Activated CD4-positive, alpha-beta T cell treated with anti-CD3 and anti-CD28 coated beads, Interleukin-2, Interleukin-6, amounts not matched to agents 100 ng/mL and 50 ng/mL, durations not matched to agents 16 hours and 8 hours (primary cell): Measurements from ENCODE around the gene PCDHGB7.
A peak's percentile ranks its signal among the peaks of the same experiment; 100 is the strongest.
"Not testable (repeated sequence)": the region's sequence is repeated elsewhere in the genome, so short reads cannot be mapped to it uniquely, and the experiment has no call there.

ENCODE experiments used
- DNase-seq: peaks from one replicate; pipeline ENCODE4 v3.0.0-alpha.2; 2020

Gene PCDHGB7

DNA sequence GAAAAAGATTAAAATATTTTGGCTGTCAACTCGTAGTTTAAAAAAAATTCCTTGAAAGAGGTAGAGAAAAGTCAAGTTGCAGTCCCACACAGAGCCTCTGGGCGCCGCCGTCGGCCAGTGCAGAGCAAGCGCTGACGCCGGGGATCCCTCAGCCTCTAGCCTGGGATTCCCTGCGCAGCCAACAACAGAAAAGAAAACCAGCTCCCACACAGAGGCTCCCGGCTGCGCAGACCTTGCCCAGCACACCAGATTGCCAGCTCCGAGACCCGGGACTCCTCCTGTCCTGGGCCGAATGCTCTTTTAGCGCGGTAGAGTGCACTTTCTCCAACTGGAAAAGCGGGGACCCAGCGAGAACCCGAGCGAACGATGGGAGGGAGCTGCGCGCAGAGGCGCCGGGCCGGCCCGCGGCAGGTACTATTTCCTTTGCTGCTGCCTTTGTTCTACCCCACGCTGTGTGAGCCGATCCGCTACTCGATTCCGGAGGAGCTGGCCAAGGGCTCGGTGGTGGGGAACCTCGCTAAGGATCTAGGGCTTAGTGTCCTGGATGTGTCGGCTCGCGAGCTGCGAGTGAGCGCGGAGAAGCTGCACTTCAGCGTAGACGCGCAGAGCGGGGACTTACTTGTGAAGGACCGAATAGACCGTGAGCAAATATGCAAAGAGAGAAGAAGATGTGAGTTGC, at the start of gene PCDHGB7:
TSS of gene PCDHGB7 (plus strand) at position 184 of the 679 bp plus-strand sequence. CDS start at position 367, 183 bp downstream.
- peak; percentile 66 for DNase-seq

- DNase-seq: peak; percentile 47
Measured at GRCh38 chr5:141369994-141370848, 47.3 kb upstream of the PCDHGB7 start, which contains the start of gene PCDHGB3. Gene PCDHGB3 (plus strand): TSS chr5:141370242. CDS start chr5:141370395, 153 bp downstream.

- DNase-seq: no peak
Measured at GRCh38 chr5:141371572-141372475, 45.7 kb upstream of the PCDHGB7 start.

GRCh38 chr5:141373673-141374317, 43.7 kb upstream of the PCDHGB7 start, which contains the start of gene PCDHGA6:
Gene PCDHGA6 (plus strand): TSS chr5:141373891. CDS start chr5:141374084, 193 bp downstream.
- peak; percentile 6 for DNase-seq

DNA sequence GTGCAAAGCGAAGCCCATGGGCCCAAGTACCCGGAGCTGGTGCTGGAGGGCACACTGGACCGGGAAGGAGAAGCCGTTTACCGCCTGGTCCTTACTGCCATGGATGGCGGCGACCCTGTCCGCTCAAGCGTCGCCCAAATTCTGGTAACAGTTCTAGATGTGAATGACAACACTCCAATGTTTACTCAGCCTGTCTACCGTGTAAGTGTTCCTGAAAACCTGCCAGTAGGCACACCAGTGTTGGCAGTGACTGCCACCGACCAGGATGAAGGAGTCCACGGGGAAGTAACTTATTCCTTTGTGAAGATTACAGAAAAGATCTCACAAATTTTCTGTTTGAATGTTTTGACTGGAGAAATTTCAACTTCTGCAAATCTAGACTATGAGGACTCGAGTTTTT, 42.9 kb upstream of the PCDHGB7 start:
- DNase-seq: no peak

DNA sequence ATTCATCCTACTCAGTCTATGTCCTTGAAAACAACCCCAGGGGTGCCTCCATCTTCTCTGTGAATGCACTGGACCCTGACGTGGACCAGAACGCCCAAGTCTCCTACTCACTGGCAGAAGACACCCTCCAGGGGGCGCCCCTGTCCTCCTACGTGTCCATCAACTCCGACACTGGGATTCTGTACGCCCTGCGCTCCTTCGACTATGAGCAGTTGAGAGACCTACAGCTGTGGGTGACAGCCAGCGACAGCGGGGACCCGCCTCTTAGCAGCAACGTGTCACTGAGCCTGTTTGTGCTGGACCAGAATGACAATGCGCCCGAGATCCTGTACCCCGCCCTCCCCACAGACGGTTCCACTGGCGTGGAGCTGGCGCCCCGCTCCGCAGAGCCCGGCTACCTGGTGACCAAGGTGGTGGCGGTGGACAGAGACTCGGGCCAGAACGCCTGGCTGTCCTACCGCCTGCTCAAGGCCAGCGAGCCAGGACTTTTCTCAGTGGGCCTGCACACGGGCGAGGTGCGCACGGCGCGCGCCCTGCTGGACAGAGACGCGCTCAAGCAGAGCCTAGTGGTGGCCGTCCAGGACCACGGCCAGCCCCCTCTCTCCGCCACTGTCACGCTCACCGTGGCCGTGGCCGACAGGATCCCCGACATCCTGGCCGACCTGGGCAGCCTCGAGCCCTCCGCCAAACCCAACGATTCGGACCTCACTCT, 41.9 kb upstream of the PCDHGB7 start:
- not testable (repeated sequence) for DNase-seq

GRCh38 chr5:141382469-141383294, 34.8 kb upstream of the PCDHGB7 start, which contains the start of gene PCDHGA7:
Gene PCDHGA7 (plus strand): TSS chr5:141382742. CDS start chr5:141382900, 158 bp downstream.
- DNase-seq: no peak

- no peak for DNase-seq
Measured at GRCh38 chr5:141383345-141383744, 34.1 kb upstream of the PCDHGB7 start.

- DNase-seq: no peak
Measured at GRCh38 chr5:141384471-141385267, 32.8 kb upstream of the PCDHGB7 start.

- DNase-seq: peak; percentile 39
Measured at GRCh38 chr5:141387557-141388311, 29.7 kb upstream of the PCDHGB7 start, which contains the start of gene PCDHGB4. Gene PCDHGB4 (plus strand): TSS chr5:141387698. CDS start chr5:141387885, 187 bp downstream.

DNA sequence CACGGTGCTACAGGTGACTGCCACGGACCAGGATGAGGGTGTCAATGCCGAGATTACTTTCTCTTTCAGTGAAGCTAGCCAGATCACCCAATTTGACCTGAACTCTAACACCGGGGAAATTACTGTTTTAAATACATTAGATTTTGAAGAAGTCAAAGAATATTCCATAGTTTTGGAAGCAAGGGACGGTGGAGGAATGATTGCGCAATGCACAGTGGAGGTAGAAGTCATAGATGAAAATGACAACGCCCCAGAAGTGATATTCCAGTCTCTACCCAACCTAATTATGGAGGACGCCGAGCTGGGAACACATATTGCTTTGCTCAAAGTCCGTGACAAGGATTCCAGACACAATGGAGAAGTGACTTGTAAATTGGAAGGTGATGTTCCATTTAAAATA, 28.8 kb upstream of the PCDHGB7 start:
- no peak for DNase-seq

- no peak for DNase-seq
Measured at GRCh38 chr5:141389153-141390042, 28.1 kb upstream of the PCDHGB7 start.

- DNase-seq: no peak
Measured at GRCh38 chr5:141392429-141393198, 24.9 kb upstream of the PCDHGB7 start, which contains the start of gene PCDHGA8. Gene PCDHGA8 (plus strand): TSS chr5:141392633. CDS start chr5:141392814, 181 bp downstream.

DNA sequence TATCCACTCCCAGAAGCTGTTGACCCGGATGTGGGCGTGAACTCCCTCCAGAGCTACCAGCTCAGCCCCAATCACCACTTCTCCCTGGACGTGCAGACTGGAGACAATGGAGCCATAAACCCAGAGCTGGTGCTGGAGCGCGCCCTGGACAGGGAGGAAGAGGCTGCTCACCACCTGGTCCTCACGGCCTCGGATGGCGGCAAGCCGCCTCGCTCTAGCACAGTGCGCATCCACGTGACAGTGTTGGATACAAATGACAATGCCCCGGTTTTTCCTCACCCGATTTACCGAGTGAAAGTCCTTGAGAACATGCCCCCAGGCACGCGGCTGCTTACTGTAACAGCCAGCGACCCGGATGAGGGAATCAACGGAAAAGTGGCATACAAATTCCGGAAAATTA, 24.2 kb upstream of the PCDHGB7 start:
- no peak for DNase-seq

- DNase-seq: not testable (repeated sequence)
Measured at GRCh38 chr5:141394401-141395187, 22.9 kb upstream of the PCDHGB7 start.
